Measurements from ENCODE around the gene ZKSCAN8. TPM values are rescaled to one million over a fixed set of nuclear protein-coding genes. Genes with fewer than 3 reads are reported as not detected.

Gene ZKSCAN8
- total RNA-seq, 4 donors from 2014 or later: 19.8 to 38.4 (median 24.8) TPM

- Histone ChIP-seq H3K36me3 (peaks cover 0 to 7% (median 0%) of the 10 kb centered on the region in 3 donors), H3K27ac (no peak overlapping the region), H3K9me3 (no peaks in the 10 kb centered on the region), H3K4me1 (peaks cover 0 to 61% (median 23%) of the 10 kb centered on the region in 4 donors), H3K27me3 (no peaks in the 10 kb centered on the region), H3K4me3 (peak overlapping the region in 1 of 4 donors; percentile 1)
- WGBS, 2 donors: 67 to 72% methylated on average over 9 of the region's 9 CpGs
- no peak for DNase-seq (ENCODE audit: low spot score in 2 of 2)
- TF ChIP-seq POLR2A (IDR thresholded peaks at IDR 0.05) (no peak), CTCF (IDR thresholded peaks at IDR 0.05) (no peak), EP300 (IDR thresholded peaks at IDR 0.05) (no peak)
These were observed 1.7 kb upstream of the ZKSCAN8 start for GRCh38 chr6:28139860-28140543.

GRCh38 chr6:28140616-28141015, 1.1 kb upstream of the ZKSCAN8 start:
- 62 to 70% methylated on average over 5 of the region's 5 CpGs for WGBS, 2 donors
- Histone ChIP-seq H3K27ac (no peak overlapping the region), H3K4me3 (peak overlapping the region in 1 of 4 donors; percentile 1), H3K27me3 (no peaks in the 10 kb centered on the region), H3K36me3 (peaks cover 0 to 13% (median 0%) of the 10 kb centered on the region in 3 donors), H3K4me1 (peaks cover 0 to 61% (median 20%) of the 10 kb centered on the region in 4 donors), H3K9me3 (no peaks in the 10 kb centered on the region)
- TF ChIP-seq EP300 (IDR thresholded peaks at IDR 0.05) (no peak), POLR2A (IDR thresholded peaks at IDR 0.05) (no peak)
- no peak for DNase-seq (ENCODE audit: low spot score in 2 of 2)

GRCh38 chr6:28142446-28142845, 763 bp downstream of the ZKSCAN8 start:
- Histone ChIP-seq H3K4me3 (peak overlapping the region; percentile 59 to 92 (median 74)), H3K27ac (peak overlapping the region in 1 of 4 donors; percentile 70), H3K4me1 (peaks cover 0 to 59% (median 18%) of the 10 kb centered on the region in 4 donors), H3K27me3 (no peaks in the 10 kb centered on the region), H3K9me3 (no peaks in the 10 kb centered on the region), H3K36me3 (peaks cover 0 to 16% (median 0%) of the 10 kb centered on the region in 3 donors)
- TF ChIP-seq EP300 (IDR thresholded peaks at IDR 0.05): no peak
- TF ChIP-seq CTCF (IDR thresholded peaks at IDR 0.05): no peak
- no peak for TF ChIP-seq POLR2A (IDR thresholded peaks at IDR 0.05)
- 8 to 12% methylated on average over 4 of the region's 4 CpGs for WGBS, 2 donors
- DNase-seq (ENCODE audit: low spot score in 2 of 2): no peak

GRCh38 chr6:28145231-28145630, 3.5 kb downstream of the ZKSCAN8 start:
- 96 to 100% methylated on average over 1 of the region's 1 CpG for WGBS, 2 donors
- Histone ChIP-seq H3K4me3 (no peak overlapping the region), H3K9me3 (no peaks in the 10 kb centered on the region), H3K4me1 (peaks cover 0 to 45% (median 12%) of the 10 kb centered on the region in 4 donors), H3K27me3 (no peaks in the 10 kb centered on the region), H3K27ac (no peak overlapping the region), H3K36me3 (peaks cover 0 to 40% (median 11%) of the 10 kb centered on the region in 3 donors)
- DNase-seq (ENCODE audit: low spot score in 2 of 2): no peak
- TF ChIP-seq POLR2A (IDR thresholded peaks at IDR 0.05) (no peak), EP300 (IDR thresholded peaks at IDR 0.05) (no peak), CTCF (IDR thresholded peaks at IDR 0.05) (no peak)

GRCh38 chr6:28152531-28152930, 10.8 kb downstream of the ZKSCAN8 start:
- 97 to 98% methylated on average over 2 of the region's 2 CpGs for WGBS, 2 donors
- no peaks in the 10 kb centered on the region for H3K27me3 ChIP-seq
- H3K36me3 ChIP-seq: peaks cover 0 to 97% (median 49%) of the 10 kb centered on the region in 3 donors
- H3K27ac ChIP-seq: no peak overlapping the region
- no peak overlapping the region for H3K4me3 ChIP-seq
- no peaks in the 10 kb centered on the region for H3K4me1 ChIP-seq
- no peak for DNase-seq (ENCODE audit: low spot score in 2 of 2)
- TF ChIP-seq CTCF (IDR thresholded peaks at IDR 0.05) (no peak), POLR2A (IDR thresholded peaks at IDR 0.05) (no peak), EP300 (IDR thresholded peaks at IDR 0.05) (no peak)
- H3K9me3 ChIP-seq: no peaks in the 10 kb centered on the region

All from tibial nerve (tissue), 4 donors.